ENCODE measurements around the gene IER2. TPM values are rescaled to one million over a fixed set of nuclear protein-coding genes. Genes with fewer than 3 reads are reported as not detected.
A peak's percentile ranks its signal among the peaks of the same experiment; 100 is the strongest.

IER2 gene
- total and polyA plus RNA-seq, 2 donors (not counting 3 experiments of a cell fraction or from before 2014, with no cell fraction given), result 60.6 to 81.6 TPM

DNA sequence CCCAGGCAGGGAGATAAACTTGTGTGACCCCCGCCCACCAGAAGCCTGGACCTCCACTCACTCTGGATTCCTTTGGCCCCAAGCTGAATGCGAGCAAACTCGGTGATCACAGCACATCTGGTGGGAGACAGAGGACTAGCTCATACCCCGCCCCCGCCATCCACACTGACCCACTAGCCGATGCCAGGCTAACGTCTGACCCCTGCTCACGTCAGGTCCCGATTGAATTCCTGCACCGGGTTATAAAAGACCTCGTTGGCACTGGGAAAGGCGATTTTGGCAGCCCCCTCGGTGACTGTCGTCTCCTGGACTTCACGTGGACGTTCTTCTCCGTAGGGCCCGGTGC, 34.3 kb upstream of the IER2 start:
- FAIRE-seq, result no peak
- CTCF ChIA-PET, result interaction anchor here (4.3 kb wide), 1 partner anchor 11 kb away, joined by 24 read pairs; no protein-coding TSS in a partner anchor

More for the DNA sequence above, 34.3 kb upstream of the IER2 start:
- Histone ChIP-seq H3K9ac (replicated peaks; ENCODE audit: extremely low read depth, insufficient read depth, low read length) (peak overlapping the region; percentile 80), H3K4me2 (ENCODE audit: insufficient read depth, low read length) (peak overlapping the region; percentile 61), H2AFZ (ENCODE audit: low read depth, low read length) (no peak overlapping the region), H3K36me3 (ENCODE audit: control insufficient read depth in 2 of 2, extremely low read depth in 1 of 2, insufficient read depth in 2 of 2, low read length in 2 of 2) (peaks cover 0 to 7% of the 10 kb centered on the region in 2 experiments), H3K27ac (ENCODE audit: insufficient read depth, low read depth, low read length) (peak overlapping the region; percentile 60), H3K9me3 (replicated peaks; ENCODE audit: control insufficient read depth, insufficient read depth, low read length) (no peaks in the 10 kb centered on the region), H4K20me1 (replicated peaks; ENCODE audit: control insufficient read depth, extremely low read depth, insufficient read depth, low read length) (no peaks in the 10 kb centered on the region), H3K4me3 (replicated peaks in 1 of 3; ENCODE audit: insufficient read depth in 1 of 3, low read depth in 1 of 3, low read length in 3 of 3) (peak overlapping the region; percentile 64 to 82 (median 78)), H3K4me1 (ENCODE audit: control insufficient read depth, extremely low read depth, insufficient read depth, low read length) (peaks cover 13% of the 10 kb centered on the region), H3K27me3 (ENCODE audit: control insufficient read depth in 2 of 2, insufficient read depth in 2 of 2, low read length in 2 of 2) (no peaks in the 10 kb centered on the region), H3K9me1 (replicated peaks; ENCODE audit: control insufficient read depth, extremely low read depth, insufficient read depth, low read length) (no peaks in the 10 kb centered on the region), H3K79me2 (ENCODE audit: control insufficient read depth, insufficient read depth, low read length) (peaks cover 42% of the 10 kb centered on the region)
- DNase-seq (ENCODE audit: low read depth, low spot score), result no peak
- intact Hi-C loops (cut with micrococcal nuclease) (loop anchor here (1.0 kb wide), 3 partner anchors 14 to 146 kb away; partner anchors contain the start of gene LYL1), dilution Hi-C loops (cut with MboI; ENCODE audit: extremely low pct_ligation_motif_present, low sequenced_read_pairs) (no loop called here)
- TF ChIP-seq MAX (IDR thresholded peaks at IDR 0.05; ENCODE audit: insufficient read depth, insufficient read length) (no peak), POLR2A (IDR thresholded peaks at IDR 0.05; ENCODE audit: low read depth, low read length) (no peak), MYC (IDR thresholded peaks at IDR 0.05; ENCODE audit: low read depth, low read length) (no peak), JUN (IDR thresholded peaks at IDR 0.05; ENCODE audit: borderline replicate concordance, insufficient read depth, insufficient read length, low read depth) (no peak), FOS (IDR thresholded peaks at IDR 0.05; ENCODE audit: borderline replicate concordance, insufficient read depth, low read length) (no peak), POLR2AphosphoS5 (IDR thresholded peaks at IDR 0.05; ENCODE audit: insufficient read depth, low read depth, low read length) (no peak), GATA2 (IDR thresholded peaks at IDR 0.05; ENCODE audit: insufficient read depth, insufficient read length, low read depth, low read length) (no peak), EZH2 (IDR thresholded peaks at IDR 0.05; ENCODE audit: borderline replicate concordance, low read depth, low read length, severe bottlenecking) (no peak)
- TF ChIP-seq, protein P1, sequence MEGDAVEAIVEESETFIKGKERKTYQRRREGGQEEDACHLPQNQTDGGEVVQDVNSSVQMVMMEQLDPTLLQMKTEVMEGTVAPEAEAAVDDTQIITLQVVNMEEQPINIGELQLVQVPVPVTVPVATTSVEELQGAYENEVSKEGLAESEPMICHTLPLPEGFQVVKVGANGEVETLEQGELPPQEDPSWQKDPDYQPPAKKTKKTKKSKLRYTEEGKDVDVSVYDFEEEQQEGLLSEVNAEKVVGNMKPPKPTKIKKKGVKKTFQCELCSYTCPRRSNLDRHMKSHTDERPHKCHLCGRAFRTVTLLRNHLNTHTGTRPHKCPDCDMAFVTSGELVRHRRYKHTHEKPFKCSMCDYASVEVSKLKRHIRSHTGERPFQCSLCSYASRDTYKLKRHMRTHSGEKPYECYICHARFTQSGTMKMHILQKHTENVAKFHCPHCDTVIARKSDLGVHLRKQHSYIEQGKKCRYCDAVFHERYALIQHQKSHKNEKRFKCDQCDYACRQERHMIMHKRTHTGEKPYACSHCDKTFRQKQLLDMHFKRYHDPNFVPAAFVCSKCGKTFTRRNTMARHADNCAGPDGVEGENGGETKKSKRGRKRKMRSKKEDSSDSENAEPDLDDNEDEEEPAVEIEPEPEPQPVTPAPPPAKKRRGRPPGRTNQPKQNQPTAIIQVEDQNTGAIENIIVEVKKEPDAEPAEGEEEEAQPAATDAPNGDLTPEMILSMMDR (IDR thresholded peaks at IDR 0.05; ENCODE audit: extremely low read depth in 1 of 2, insufficient read depth in 1 of 2, low read depth in 1 of 2, low read length in 2 of 2), result no peak
- no TSS peak for BruUV-seq (replicated peaks)
- POLR2A ChIA-PET, result no interaction called here

All from endothelial cell of umbilical vein (primary cell).